Activated CD8-positive, alpha-beta memory T cell treated with anti-CD3 and anti-CD28 coated beads, Interleukin-2, amount 50 U/mL, for 4 hours (primary cell): ENCODE data around the gene NCKAP5L.
"Not testable (repeated sequence)": the region's sequence is repeated elsewhere in the genome, so short reads cannot be mapped to it uniquely, and the experiment has no call there.

Experiments
- DNase-seq: peaks from one replicate; pipeline ENCODE4 v3.0.0-alpha.2; 2020

NCKAP5L gene

DNA sequence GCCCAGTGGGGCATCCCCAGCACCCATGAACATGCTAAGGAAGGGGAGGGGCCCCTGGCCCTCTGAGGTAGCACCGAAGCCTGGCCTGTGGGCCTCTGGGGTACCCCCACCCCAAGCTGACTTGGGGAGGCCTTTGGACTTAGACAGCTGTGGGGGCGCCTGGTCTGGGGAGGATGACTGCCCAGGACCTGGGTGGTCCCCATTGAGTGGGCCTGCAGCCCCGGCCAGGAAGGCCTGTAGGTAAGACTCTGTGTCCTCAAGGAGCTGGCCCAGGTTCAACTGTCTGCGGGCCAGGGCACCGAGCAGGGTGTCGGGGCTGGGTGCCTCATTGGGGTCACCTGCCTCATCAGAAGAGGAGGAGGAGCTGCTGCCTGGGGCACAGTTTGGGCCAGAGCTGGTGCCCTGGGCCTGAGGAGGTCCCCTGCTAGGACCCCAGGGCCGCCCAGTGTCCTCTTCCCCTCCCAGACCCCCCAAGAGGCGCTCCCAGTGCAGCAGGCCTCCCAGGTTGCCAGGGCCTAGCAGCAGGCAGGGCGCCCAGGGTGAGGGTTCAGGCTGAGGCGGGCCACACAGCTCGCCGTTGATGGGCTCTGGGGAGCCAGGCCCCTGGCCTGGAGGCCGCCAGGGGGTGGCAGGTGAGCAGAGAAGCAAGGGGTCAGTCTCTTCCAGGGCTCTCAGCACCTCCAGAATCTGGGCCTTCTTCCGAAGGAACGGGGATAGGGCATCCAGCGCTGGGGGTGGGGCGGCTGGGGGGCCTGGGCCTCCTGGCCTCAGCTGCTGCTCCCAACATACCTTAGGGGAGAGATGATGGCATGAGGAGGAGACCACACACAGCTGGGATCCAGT lies 31.4 kb downstream of the NCKAP5L start:
- no peak for DNase-seq

DNA sequence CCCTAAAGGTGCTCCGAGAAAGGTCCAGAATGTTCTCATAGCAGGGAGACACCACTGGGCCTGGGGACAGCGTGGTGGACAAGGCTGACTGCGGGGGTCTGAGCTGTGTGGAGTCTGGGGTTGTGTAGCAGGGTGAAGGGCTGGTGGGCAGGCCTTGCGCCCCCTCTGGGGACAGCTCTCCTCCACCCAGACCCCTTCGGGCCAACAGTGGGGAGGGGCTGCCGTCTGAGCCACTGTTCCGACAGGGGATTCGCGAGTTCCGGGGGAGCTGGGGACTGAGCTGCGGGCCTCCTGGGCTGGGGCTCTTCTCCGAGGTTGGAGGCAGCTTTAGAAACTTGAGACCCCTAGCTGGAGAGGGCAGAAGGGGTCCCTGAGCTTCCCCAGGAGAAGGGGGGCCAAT lies 32.1 kb downstream of the NCKAP5L start:
- no peak for DNase-seq

DNA sequence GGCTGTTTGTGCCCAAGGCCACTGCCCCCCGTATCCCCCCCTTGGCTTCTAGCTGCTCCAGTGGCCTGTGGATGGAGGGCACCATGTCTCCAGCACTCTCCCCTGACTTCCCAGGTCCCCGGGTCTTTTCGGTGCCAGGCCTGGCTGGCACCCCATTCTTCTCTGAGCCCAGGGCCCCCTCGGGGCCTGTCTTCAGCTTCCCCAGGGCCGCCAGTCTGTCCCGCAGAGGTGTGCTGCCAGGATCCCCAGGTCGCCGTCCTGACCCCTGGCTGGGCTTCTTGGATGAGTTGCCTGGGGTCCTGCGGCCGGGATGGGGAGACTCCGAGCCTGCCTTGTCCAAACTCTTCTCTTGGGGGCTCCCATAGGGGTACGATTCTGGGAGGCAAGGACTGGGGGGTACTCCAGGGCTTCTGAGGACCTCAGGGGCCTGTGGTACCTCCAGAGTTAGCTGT lies 32.5 kb downstream of the NCKAP5L start:
- no peak for DNase-seq

DNA sequence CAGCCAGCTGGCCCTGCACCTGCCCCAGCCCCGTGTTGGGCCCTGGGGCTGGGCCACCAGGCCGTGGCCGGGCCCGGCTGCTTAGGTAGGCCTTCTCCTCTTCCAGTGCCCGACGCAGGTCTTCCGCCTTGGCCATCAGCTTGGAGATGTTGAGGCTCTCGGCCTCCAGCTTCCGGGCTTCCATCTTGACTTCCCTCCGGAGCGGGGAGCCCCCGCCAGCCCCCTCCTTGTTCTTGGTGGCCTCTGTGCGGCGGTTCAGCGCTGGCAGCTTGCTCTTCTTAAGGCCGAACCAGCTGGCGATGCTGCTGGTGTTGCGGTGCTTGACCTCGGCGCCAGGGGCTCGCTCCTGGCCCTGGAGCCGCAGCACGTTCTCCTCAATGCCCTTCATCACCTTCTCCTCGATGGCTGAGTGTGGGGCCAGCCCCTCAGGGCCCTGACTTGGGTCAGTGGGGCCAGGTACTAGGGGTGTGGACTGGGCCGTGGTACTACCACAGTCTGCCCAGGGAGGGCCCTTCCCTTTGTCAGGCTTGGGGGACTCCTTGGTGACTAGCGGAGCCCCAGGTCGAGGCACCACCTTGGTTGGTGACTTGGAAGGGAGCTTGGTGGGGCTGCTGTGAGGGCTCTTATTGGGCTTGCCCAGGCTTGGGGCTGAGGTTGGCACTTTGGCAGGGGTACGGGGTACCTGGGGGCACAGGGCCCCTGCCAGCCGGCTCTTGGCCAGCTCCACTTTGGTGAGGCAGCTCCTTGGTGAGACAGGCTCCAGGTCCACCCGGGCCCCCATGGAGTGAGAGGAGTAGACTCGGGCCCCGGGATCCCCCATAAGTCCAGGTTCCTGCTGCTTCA lies 33.2 kb downstream of the NCKAP5L start:
- DNase-seq, result no peak

DNA sequence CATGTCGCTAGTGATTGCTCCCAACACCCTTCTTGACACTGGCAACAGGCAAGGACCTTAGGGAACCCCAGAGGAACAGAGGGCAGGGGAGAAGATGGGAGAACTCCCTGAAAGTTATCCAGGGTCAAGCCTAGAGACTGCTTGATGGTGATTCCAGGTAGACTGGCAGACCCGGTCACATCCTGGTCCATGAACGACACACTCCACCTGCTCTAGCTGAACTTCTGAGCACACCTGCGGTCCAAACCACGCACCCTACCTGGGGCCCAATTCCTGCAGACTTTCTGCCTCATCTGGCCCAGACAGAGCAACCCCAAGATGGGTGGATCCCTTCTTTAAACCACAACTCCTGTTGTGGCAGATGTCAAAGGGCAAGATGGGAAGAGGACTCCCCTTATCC lies 34.2 kb downstream of the NCKAP5L start:
- no peak for DNase-seq

DNA sequence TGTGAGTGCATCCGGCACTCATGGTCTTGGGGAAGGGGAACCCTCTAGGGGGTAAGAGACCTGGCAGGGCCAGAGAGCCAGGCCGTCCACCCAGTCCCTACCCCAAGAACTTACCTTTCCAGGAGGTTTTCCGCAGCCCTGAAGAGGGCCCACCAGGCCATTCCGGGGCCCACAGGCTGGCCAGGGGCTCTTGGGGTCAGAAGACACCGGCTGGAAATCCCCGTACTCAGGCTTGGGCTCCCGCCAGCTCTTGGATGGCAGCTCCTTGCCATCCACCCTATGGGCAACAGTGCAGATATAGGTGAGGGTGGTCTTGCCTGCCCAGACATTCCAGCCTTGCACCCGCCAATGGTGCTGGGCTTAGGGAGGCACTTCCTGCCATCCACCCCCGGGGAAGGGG lies 34.6 kb downstream of the NCKAP5L start:
- no peak for DNase-seq

DNA sequence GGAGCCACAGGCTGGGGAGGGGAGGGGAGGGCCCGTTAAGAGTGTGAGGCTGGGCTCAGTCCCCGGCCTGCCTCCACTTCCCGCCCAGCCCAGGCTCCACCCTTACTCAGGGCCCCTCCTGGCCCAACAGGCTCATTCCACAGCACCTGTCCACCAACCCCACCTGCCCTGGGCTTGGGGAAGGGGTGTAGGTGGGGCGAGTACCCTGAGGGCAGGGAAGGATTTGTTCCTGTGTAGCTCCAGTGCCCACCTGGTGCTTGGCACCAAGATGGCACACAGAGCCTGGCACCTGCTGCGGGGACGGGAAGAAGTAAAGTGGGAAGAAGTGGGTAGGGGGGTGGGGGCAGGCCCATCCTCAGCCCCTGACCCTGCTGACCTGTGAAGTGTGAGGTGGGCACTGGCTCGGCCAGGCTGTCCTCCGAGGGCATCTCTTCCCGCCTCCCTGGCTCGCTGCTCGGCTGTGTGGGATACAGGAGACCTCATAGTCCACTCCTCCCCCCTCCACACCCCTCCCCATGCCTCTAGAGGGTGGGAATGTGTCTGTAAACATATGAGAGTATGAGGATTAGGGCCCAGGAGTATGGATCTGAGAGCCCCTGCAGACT lies 35.1 kb downstream of the NCKAP5L start:
- no peak for DNase-seq

DNA sequence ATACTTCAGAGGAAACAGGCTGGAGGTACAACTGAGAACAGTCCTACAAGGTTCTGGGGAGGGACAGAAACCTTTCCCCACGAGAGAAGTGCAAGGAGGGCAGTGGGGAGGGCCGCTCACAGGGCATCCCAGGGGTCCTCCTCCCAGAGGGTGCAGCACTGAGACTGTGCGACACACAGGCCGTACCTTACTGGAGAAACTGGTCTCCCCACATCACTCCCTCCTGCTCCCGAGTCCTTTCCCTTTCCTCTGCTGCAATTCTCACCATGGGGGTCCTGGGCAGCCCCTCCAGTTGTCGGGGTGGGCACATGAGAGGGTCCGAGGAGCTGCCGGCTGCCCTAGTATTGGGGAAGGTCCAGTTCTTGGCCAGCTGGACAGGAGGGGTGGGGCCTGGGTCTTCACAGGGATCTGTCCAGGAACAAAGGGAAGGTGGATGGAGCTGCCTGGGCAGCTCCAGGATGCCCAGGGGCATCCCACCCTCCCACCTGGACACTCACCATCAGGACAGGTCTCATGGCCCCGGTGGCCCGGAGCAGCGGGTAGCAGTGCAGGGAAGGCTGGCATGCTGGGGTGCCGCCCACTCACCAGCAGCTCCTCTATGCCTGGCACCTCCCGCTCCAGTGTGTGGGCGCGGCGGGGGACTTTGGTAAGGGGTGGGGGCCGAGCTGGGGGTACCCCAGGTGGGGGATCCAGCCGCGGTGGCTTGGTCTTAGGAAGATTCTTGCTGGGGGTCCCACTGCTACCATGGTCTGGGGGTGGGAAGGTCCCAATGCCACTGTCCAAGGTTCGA lies 35.8 kb downstream of the NCKAP5L start:
- DNase-seq, result no peak

DNA sequence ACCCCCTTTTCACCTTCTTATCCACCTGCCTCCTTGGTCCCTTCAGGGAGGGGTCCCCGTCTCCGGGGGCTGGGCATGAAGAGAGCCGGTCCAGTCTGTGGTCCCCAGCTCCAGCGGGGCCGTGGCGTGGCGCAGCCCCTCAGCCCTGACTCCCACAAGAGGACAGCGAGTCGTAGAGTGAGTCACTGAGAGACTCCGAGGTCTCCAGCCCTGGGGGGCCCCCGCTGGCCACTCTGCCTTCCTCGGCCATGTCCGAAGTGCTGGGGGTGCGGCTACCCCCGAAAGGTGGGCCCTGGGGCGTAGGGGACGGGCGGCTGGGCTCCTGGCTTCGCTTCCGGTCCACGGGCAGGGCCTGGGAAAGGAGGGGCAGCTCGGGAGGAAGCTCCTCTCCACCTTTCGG lies 36.5 kb downstream of the NCKAP5L start:
- DNase-seq, result no peak

DNA sequence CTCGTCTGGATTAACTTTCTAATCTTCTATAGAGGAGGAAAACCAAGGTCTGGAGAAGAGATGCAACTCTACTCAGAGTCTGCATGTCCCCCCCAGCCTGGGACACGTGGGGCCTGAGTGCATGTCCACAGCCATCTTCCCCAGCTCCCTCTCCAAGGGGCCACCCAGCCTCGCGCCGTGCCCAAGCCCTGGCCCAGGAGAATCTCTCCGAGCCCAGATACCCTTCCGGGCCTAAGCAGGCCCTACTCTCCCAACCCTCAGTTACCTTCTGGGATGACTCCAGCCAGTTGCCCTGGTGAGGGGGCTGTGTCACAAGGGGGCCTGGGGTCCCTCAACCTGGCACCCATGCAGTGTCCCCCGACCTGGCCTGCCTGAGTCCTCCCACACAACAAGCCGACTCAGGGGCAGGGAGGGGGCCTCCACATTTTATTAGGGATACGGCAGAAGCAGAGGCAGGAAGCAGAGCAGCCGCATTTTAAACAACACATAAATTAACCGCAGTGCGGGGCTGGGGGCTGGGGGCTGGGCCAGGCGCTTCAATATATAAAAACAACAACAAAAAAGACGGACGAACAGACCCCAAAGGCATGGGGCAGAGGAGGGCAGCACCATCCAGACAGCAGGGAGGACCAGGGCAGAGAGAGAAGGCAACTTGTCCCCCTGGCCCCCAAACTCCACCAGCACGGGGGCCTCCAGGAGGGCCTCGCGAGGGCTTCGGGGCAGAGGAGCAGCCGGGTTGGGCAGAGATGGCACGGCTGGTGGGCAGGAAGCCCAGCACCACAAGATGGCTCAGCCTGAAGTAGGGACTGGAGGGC lies 37.3 kb downstream of the NCKAP5L start:
- no peak for DNase-seq

DNA sequence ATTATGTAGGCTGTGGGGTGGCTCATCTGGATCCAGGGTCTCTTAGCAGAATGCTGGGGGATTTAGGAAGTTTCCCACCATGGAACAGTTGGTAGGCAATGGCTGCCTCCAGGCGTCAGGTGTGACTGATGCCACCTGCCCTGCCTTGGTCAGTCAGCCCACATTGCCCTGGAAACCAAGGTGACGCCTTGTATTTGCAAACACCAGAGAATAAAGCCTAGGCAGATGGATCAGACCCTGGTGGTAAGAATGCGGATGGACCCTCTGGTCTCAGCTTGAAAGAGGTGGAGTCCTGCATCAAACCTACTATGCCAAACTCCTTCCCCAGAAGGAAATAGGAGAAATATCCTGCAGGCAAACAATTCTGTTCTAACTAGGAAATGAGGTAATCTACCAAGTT lies 38.2 kb downstream of the NCKAP5L start:
- no peak for DNase-seq

DNA sequence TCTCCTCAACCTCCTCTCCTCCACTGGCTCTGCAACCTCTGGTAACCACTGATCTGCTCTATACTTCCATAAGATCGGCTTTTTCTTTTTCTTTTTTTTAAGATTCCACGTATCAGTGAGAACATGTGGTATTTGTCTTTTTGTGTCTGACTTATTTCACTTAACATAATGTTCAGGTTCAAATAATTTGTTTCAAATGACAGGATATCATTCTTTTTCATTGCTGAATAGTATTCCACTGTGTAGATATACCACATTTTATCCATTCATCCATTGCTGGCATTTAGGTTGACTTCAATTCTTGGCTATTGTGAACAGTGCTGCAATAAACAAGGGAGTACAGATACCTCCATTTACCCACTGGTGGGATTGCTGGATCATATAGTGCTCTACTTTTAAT lies 40.5 kb downstream of the NCKAP5L start:
- no peak for DNase-seq

DNA sequence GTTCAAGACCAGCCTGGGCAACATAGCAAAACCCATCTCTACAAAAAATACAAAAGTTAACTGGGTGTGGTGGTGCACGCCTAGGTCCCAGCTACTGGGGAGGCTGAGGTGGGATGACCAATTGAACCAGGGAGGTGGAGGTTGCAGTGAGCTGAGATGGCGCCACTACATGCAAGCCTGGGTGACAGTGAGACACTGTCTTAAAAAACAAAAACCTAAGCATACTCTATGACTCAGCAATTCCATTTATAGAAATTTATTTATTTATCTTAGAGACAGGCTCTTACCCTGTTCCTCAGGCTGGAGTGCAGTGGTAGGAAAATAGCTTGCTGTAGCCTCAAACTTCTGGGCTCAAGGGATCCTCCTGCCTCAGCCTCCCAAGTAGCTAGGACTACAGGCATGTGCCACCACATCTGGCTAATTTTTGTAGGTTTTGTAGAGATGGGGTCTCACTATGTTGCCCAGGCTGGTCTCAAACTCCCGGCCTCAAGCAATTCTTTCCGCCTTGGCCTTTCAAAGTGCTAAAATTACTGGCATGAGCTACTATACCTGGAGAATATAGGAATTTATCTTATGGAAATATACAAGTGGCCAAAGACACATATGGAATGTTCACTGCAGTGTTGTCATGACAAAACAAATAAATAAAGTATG lies 43.3 kb downstream of the NCKAP5L start:
- no peak for DNase-seq

DNA sequence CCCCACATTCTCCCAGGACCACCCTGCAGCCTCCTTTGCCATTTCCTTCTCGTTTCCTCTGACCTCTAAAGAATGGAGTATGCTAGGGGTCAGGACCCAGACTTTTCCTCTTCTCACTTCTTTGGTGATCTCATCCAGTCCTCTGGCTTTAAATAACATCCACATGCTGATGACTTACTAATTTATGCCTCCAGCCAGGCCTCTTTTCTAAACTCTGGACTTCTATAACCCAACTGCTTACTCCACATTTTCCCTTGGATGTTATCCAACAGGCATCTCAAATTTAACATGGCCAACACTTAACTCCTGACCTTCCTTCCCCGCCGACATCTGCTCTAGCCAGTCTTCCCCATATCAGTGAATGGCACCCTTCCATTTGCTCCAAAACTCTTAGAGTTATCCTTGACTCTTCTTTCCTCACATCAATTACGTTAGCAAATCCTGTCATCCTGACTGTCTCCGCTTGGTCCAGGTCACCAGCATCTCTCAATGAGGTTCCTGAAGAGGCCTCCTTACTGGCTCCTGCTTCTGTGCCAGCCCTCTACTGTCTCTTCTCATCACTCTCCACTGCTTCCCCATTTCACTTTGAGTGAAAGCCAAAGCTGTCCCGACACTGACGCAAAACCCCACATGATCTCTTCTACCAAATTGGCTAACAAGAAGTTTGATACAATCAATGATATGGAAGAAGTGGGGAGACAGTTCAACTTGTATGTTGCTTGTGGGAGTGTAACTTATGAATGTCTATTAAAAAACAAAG lies 44.1 kb downstream of the NCKAP5L start:
- no peak for DNase-seq

DNA sequence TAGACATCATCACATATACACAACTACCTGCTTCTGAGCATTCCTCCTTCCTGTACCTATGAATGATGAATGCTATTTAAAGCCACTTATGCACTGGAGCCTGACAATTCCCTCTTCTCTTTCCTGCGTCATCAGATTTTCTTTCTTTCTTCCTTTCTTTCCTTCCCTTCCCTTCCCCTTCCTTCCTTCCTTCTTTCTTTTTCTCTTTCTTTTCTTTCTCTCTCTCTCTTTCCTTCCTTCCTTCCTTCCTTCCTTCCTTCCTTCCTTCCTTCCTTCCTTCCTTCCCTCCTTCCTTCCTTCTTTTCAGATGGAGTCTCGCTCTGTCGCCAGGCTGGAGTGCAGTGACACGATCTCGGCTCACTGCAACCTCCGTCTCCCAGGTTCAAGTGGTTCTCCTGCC lies 47.3 kb downstream of the NCKAP5L start:
- not testable (repeated sequence) for DNase-seq

DNA sequence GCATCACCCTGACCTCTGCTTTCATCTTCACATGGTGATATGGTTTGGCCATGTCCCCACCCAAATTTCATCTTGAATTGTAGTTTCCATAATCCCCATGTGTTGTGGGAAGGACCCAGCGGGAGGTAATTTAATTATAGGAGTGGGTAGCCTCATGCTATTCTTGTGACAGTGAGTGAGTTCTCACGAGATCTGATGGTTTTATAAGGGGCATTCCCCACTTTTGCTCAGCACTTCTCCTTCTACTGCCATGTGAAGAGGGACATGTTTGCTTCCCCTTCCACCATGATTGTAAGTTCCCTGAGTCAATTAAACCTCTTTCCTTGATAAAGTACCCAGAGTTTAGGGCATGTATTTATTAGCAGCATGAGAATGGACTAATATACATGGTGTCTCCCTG lies 48.6 kb downstream of the NCKAP5L start:
- no peak for DNase-seq

DNA sequence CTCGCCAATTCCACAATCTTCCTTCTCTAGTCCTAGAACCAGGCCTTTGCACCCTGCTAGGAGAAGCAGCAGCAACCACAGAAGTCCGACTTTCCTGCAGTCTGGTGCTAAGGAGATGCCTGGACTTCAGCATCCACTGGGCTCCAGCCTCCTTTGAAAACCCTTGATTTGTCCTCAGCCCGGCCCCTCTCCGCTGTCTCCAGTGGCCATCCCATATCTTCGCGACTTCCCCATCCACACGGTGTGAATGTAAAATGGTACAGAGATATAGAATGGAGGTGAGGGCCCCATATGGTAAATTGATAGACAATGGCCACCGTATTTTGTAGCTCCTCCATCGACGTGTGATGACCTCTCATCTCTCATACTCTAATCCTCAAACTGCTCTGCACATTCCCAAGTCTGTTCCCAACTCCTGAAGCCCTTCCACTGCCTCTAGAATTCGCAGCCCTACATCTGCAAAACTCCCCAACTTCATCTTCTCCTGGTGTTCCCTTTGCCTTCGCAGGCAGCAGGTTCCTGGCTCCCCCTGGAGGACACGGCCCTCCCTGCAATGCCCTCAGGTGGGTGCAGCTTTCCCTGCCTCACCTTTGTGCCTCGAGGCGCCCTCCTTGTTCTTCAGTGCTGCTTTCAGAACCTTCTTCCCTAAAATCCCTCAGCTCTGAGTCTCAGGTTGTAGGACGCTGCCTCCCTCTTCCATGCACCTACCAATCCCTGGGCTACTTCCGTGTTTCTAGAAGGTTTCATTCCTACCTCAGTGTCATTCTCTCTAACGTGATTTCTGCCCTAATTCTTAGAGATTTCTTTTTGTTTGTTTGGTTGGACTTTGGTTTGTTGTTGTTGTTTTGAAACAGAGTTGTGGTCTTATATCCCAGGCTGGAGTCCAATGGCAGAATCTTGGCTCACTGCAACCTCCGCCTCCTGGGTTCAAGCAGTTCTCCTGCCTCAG lies 50.1 kb downstream of the NCKAP5L start:
- DNase-seq, result peak; percentile 84

DNA sequence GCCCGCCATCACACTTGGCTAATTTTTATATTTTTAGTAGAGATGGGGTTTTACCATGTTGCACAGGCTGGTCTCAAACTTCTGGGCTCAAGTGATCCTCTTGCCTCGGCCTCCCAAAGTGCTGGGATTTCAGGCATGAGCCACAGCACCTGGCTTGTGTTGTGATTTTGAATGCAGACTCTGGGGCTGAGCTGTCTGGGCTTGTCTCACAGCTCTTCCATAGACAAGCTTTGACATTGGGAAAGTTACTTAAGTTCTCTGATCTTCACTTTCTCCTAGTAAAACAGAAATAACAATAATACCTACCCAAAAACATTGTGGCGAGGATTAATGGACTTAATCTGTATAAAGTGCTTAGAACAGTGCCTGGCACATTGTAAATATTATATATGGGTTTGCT lies 50.9 kb downstream of the NCKAP5L start:
- DNase-seq, result no peak

DNA sequence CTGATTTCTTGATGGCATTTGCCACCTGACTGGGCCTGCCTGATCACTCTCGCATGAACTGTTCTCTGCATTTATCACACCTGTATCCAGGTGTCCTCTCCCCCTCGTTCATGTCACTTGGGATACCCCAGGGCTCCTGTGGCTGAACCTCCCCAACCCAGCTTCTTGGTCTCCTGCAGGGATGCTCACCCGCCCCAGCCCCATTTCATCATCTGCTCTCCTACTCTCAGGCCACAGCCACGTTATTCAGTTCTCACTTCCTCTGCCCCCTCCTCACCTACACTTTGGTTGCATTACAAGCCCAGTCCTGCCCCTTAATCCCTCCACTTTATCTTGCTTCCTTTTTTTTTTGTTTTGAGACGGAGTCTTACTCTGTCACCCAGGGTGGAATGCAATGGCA lies 51.4 kb downstream of the NCKAP5L start:
- DNase-seq, result no peak
